IPS-15b (cell line): Measurements from ENCODE around the gene MPRIP.

ENCODE experiments used
- H3K27me3 ChIP-seq: one replicate; pipeline ENCODE4 v1.6.1; 2013; ENCODE audit warnings: low read length; ENCODE audit not compliant: control insufficient read depth, insufficient read depth
- H3K36me3 ChIP-seq: one replicate; pipeline ENCODE4 v1.6.1; 2013; ENCODE audit warnings: low read length; ENCODE audit not compliant: control insufficient read depth, insufficient read depth
- H3K4me1 ChIP-seq: one replicate; pipeline ENCODE4 v1.6.1; 2013; ENCODE audit warnings: mild to moderate bottlenecking, low read length; ENCODE audit not compliant: control insufficient read depth, insufficient read depth
- H3K4me3 ChIP-seq: one replicate; pipeline ENCODE4 v1.5.1; 2013; ENCODE audit warnings: low read depth, low read length
- H3K9ac ChIP-seq: one replicate; pipeline ENCODE4 v1.6.1; 2013; ENCODE audit warnings: low read depth, mild to moderate bottlenecking, low read length
- H3K9me3 ChIP-seq: one replicate; pipeline ENCODE4 v1.6.1; 2013; ENCODE audit warnings: mild to moderate bottlenecking, low read length; ENCODE audit not compliant: control insufficient read depth, insufficient read depth

The MPRIP gene

GRCh38 chr17:17168401-17168800, 126.1 kb downstream of the MPRIP start:
- no peaks in the 10 kb centered on the region for H3K9me3 ChIP-seq
- no peak overlapping the region for H3K4me3 ChIP-seq
- H3K4me1 ChIP-seq, result peaks cover 5% of the 10 kb centered on the region
- no peaks in the 10 kb centered on the region for H3K27me3 ChIP-seq
- peaks cover 45% of the 10 kb centered on the region for H3K36me3 ChIP-seq
- H3K9ac ChIP-seq, result no peak overlapping the region

- H3K4me1 ChIP-seq, result peaks cover 5% of the 10 kb centered on the region
- no peaks in the 10 kb centered on the region for H3K9me3 ChIP-seq
- H3K4me3 ChIP-seq, result no peak overlapping the region
- H3K36me3 ChIP-seq, result peaks cover 43% of the 10 kb centered on the region
- H3K27me3 ChIP-seq, result no peaks in the 10 kb centered on the region
- no peak overlapping the region for H3K9ac ChIP-seq
Observed at GRCh38 chr17:17169396-17169795, 127.1 kb downstream of the MPRIP start.

GRCh38 chr17:17170346-17170985, 128.2 kb downstream of the MPRIP start:
- no peak overlapping the region for H3K4me3 ChIP-seq
- H3K36me3 ChIP-seq, result peaks cover 39% of the 10 kb centered on the region
- no peak overlapping the region for H3K9ac ChIP-seq
- H3K9me3 ChIP-seq, result no peaks in the 10 kb centered on the region
- peaks cover 5% of the 10 kb centered on the region for H3K4me1 ChIP-seq
- H3K27me3 ChIP-seq, result no peaks in the 10 kb centered on the region

- H3K4me3 ChIP-seq, result no peak overlapping the region
- no peaks in the 10 kb centered on the region for H3K27me3 ChIP-seq
- H3K4me1 ChIP-seq, result peaks cover 5% of the 10 kb centered on the region
- peaks cover 37% of the 10 kb centered on the region for H3K36me3 ChIP-seq
- no peaks in the 10 kb centered on the region for H3K9me3 ChIP-seq
- H3K9ac ChIP-seq, result no peak overlapping the region
Observed at GRCh38 chr17:17171186-17171585, 128.9 kb downstream of the MPRIP start.

- no peak overlapping the region for H3K9ac ChIP-seq
- H3K4me3 ChIP-seq, result no peak overlapping the region
- H3K27me3 ChIP-seq, result no peaks in the 10 kb centered on the region
- peaks cover 38% of the 10 kb centered on the region for H3K36me3 ChIP-seq
- no peaks in the 10 kb centered on the region for H3K9me3 ChIP-seq
- H3K4me1 ChIP-seq, result peaks cover 5% of the 10 kb centered on the region
Observed at GRCh38 chr17:17172001-17172939, 130.0 kb downstream of the MPRIP start.

- H3K9ac ChIP-seq, result no peak overlapping the region
- no peaks in the 10 kb centered on the region for H3K9me3 ChIP-seq
- H3K27me3 ChIP-seq, result no peaks in the 10 kb centered on the region
- peaks cover 5% of the 10 kb centered on the region for H3K4me1 ChIP-seq
- H3K36me3 ChIP-seq, result peaks cover 31% of the 10 kb centered on the region
- no peak overlapping the region for H3K4me3 ChIP-seq
Observed at GRCh38 chr17:17172990-17173389, 130.7 kb downstream of the MPRIP start.

- Histone ChIP-seq H3K9ac (no peak overlapping the region), H3K9me3 (no peaks in the 10 kb centered on the region), H3K27me3 (no peaks in the 10 kb centered on the region), H3K4me1 (peaks cover 5% of the 10 kb centered on the region), H3K36me3 (peaks cover 34% of the 10 kb centered on the region), H3K4me3 (no peak overlapping the region)
Observed at GRCh38 chr17:17173921-17174320, 131.7 kb downstream of the MPRIP start.

GRCh38 chr17:17175340-17175739, 133.1 kb downstream of the MPRIP start:
- Histone ChIP-seq H3K4me3 (no peak overlapping the region), H3K27me3 (no peaks in the 10 kb centered on the region), H3K9me3 (no peaks in the 10 kb centered on the region), H3K9ac (no peak overlapping the region), H3K4me1 (peaks cover 5% of the 10 kb centered on the region), H3K36me3 (peaks cover 37% of the 10 kb centered on the region)

- Histone ChIP-seq H3K27me3 (no peaks in the 10 kb centered on the region), H3K9ac (no peak overlapping the region), H3K36me3 (peaks cover 43% of the 10 kb centered on the region), H3K4me3 (no peak overlapping the region), H3K4me1 (peaks cover 5% of the 10 kb centered on the region), H3K9me3 (no peaks in the 10 kb centered on the region)
Observed at GRCh38 chr17:17175917-17176316, 133.7 kb downstream of the MPRIP start.

GRCh38 chr17:17176341-17176740, 134.1 kb downstream of the MPRIP start:
- peaks cover 5% of the 10 kb centered on the region for H3K4me1 ChIP-seq
- H3K9ac ChIP-seq, result no peak overlapping the region
- H3K36me3 ChIP-seq, result peaks cover 44% of the 10 kb centered on the region
- H3K9me3 ChIP-seq, result no peaks in the 10 kb centered on the region
- no peak overlapping the region for H3K4me3 ChIP-seq
- H3K27me3 ChIP-seq, result no peaks in the 10 kb centered on the region

- no peaks in the 10 kb centered on the region for H3K27me3 ChIP-seq
- H3K9me3 ChIP-seq, result no peaks in the 10 kb centered on the region
- H3K4me3 ChIP-seq, result no peak overlapping the region
- H3K36me3 ChIP-seq, result peaks cover 45% of the 10 kb centered on the region
- H3K4me1 ChIP-seq, result peaks cover 3% of the 10 kb centered on the region
- H3K9ac ChIP-seq, result no peak overlapping the region
Observed at GRCh38 chr17:17177176-17177575, 134.9 kb downstream of the MPRIP start.

- no peak overlapping the region for H3K4me3 ChIP-seq
- H3K9me3 ChIP-seq, result no peaks in the 10 kb centered on the region
- no peaks in the 10 kb centered on the region for H3K27me3 ChIP-seq
- H3K9ac ChIP-seq, result no peak overlapping the region
- no peaks in the 10 kb centered on the region for H3K4me1 ChIP-seq
- H3K36me3 ChIP-seq, result peaks cover 50% of the 10 kb centered on the region
Observed at GRCh38 chr17:17179371-17179827, 137.1 kb downstream of the MPRIP start.
